OCI-M2 (cell line): ENCODE data around the gene RYR3.

ENCODE experiments used
- DNase-seq: peaks from one replicate; lab custom pipeline; 2025; ENCODE audit not compliant: unreplicated experiment; lab: John Stamatoyannopoulos, UW

RYR3 gene

GRCh38 chr15:33858836-33859235 lies 548.1 kb downstream of the RYR3 start:
- no peak for DNase-seq

- DNase-seq = no peak
Measured at GRCh38 chr15:33859992-33860545, 549.3 kb downstream of the RYR3 start.

- DNase-seq = no peak
Measured at GRCh38 chr15:33860754-33861153, 550.0 kb downstream of the RYR3 start.

- DNase-seq = no peak
Measured at GRCh38 chr15:33864360-33865075, 553.8 kb downstream of the RYR3 start.

GRCh38 chr15:33865416-33865815 lies 554.6 kb downstream of the RYR3 start:
- no peak for DNase-seq

GRCh38 chr15:33866101-33866737 lies 555.5 kb downstream of the RYR3 start:
- DNase-seq = no peak

- DNase-seq = no peak
Measured at GRCh38 chr15:33871980-33872379, 561.2 kb downstream of the RYR3 start.

GRCh38 chr15:33872416-33873106 lies 561.8 kb downstream of the RYR3 start:
- DNase-seq = no peak

- no peak for DNase-seq
Measured at GRCh38 chr15:33874156-33874555, 563.4 kb downstream of the RYR3 start.

GRCh38 chr15:33882921-33883320 lies 572.2 kb downstream of the RYR3 start:
- DNase-seq = no peak

GRCh38 chr15:33888176-33888575 lies 577.4 kb downstream of the RYR3 start:
- DNase-seq = no peak

- no peak for DNase-seq
Measured at GRCh38 chr15:33894193-33894592, 583.4 kb downstream of the RYR3 start.

- DNase-seq = no peak
Measured at GRCh38 chr15:33902043-33902442, 591.3 kb downstream of the RYR3 start.

- no peak for DNase-seq
Measured at GRCh38 chr15:33903661-33904060, 592.9 kb downstream of the RYR3 start.

- DNase-seq = no peak
Measured at GRCh38 chr15:33907326-33907725, 596.6 kb downstream of the RYR3 start.

GRCh38 chr15:33908406-33908805 lies 597.6 kb downstream of the RYR3 start:
- no peak for DNase-seq

- DNase-seq = no peak
Measured at GRCh38 chr15:33910741-33911140, 600.0 kb downstream of the RYR3 start.

- no peak for DNase-seq
Measured at GRCh38 chr15:33912326-33912725, 601.6 kb downstream of the RYR3 start.

GRCh38 chr15:33913459-33913858 lies 602.7 kb downstream of the RYR3 start:
- DNase-seq = no peak
